Measurements from ENCODE around the gene ST3GAL4.
A peak's percentile ranks its signal among the peaks of the same experiment; 100 is the strongest.

ST3GAL4 gene

DNA sequence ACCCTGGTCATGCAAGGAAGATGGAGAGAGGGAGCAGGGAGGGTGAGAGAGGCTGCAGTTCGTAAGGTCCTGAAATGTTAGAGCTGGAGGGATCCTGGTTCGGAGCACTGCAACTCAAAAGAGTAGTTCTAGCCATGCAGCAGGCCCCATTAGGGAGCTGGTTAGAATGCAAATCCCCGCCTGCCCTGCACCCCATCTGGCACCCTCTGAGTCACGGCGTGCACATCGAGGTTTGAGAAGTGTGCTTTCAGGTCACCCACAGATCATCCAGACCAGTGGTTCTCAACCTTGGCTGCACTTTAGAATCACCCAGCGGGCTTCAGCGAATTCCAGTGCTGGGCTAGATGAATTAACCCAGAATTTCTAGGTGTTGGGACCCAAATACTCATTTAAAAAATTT, 48.2 kb downstream of the ST3GAL4 start:
- no peak for TF ChIP-seq CTCF (IDR thresholded peaks at IDR 0.05; ENCODE audit: insufficient read depth, low read length, poor library complexity, severe bottlenecking)
- Histone ChIP-seq H3K4me3 (replicated peaks; ENCODE audit: low read depth, low read length) (no peak overlapping the region), H3K36me3 (ENCODE audit: control insufficient read depth, insufficient read depth, low read length) (no peaks in the 10 kb centered on the region), H3K27me3 (replicated peaks; ENCODE audit: control insufficient read depth, insufficient read depth, low read length) (no peaks in the 10 kb centered on the region)
- DNase-seq (ENCODE audit: extremely low read depth, insufficient read length) = peak; percentile 32

DNA sequence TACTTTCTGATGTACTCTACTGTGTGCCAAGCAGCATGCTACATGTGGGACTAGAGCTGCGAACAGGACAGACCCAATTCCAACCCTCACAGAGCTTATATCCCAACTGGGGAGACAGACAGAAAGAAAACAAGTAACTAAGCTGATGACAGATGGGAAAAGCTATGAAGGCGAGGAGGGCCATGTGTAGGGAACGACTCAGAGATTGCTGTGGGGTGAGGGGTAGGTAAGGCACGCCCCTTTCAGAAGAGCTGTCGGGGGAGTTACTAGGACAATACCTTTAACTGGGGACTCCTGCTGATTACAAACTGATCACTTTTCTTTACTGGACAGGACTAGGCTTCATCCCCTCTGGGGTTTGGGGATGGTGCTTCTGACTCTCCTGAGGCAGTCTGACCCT, 48.9 kb downstream of the ST3GAL4 start:
- Histone ChIP-seq H3K4me3 (replicated peaks; ENCODE audit: low read depth, low read length) (no peak overlapping the region), H3K27me3 (replicated peaks; ENCODE audit: control insufficient read depth, insufficient read depth, low read length) (no peaks in the 10 kb centered on the region), H3K36me3 (ENCODE audit: control insufficient read depth, insufficient read depth, low read length) (no peaks in the 10 kb centered on the region)
- no peak for DNase-seq (ENCODE audit: extremely low read depth, insufficient read length)
- TF ChIP-seq CTCF (IDR thresholded peaks at IDR 0.05; ENCODE audit: insufficient read depth, low read length, poor library complexity, severe bottlenecking) = no peak

DNA sequence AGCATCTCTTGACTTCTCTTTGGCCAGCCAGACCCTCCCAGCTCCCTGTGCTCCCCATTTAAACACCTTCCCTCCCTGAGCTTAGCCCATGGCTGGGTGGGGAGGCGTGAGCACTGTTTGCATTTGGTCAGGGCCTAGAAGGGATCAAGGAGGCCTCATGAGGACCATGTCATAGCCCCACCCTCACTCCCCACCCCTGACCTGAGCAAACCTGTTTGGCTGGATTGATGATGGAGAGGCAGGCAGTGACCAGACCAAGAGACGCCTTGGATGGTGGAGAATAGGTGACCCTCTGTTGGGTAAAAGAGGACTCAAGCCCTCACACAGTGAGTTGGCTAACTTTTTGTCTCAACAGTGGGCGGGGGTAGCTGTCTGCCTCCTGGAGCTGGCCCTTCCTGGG, 49.9 kb downstream of the ST3GAL4 start:
- DNase-seq (ENCODE audit: extremely low read depth, insufficient read length) = no peak
- no peaks in the 10 kb centered on the region for H3K36me3 ChIP-seq (ENCODE audit: control insufficient read depth, insufficient read depth, low read length)
- no peaks in the 10 kb centered on the region for H3K27me3 ChIP-seq (replicated peaks; ENCODE audit: control insufficient read depth, insufficient read depth, low read length)
- TF ChIP-seq CTCF (IDR thresholded peaks at IDR 0.05; ENCODE audit: insufficient read depth, low read length, poor library complexity, severe bottlenecking) = no peak
- H3K4me3 ChIP-seq (replicated peaks; ENCODE audit: low read depth, low read length) = no peak overlapping the region

DNA sequence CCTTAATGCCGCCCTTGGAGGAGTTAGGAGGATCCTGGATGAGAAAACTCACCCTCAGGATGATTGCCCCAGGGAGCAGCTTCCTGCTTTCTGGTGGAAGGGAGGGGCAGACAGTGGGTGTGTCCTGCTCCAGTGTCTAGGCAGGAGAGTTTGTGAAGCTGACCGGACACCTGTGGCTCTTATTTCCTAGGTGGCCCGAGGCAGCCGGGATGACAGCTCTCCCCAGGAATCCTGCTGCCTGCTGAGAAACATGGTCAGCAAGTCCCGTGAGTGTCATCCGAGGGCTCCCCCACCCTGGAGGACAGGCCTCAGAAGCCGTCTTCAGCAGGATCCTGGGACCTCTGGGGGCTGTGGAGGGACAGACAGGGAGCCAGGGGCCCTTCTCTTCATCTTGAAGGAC, 50.4 kb downstream of the ST3GAL4 start:
- TF ChIP-seq CTCF (IDR thresholded peaks at IDR 0.05; ENCODE audit: insufficient read depth, low read length, poor library complexity, severe bottlenecking) = no peak
- DNase-seq (ENCODE audit: extremely low read depth, insufficient read length) = no peak
- no peaks in the 10 kb centered on the region for H3K36me3 ChIP-seq (ENCODE audit: control insufficient read depth, insufficient read depth, low read length)
- no peaks in the 10 kb centered on the region for H3K27me3 ChIP-seq (replicated peaks; ENCODE audit: control insufficient read depth, insufficient read depth, low read length)
- no peak overlapping the region for H3K4me3 ChIP-seq (replicated peaks; ENCODE audit: low read depth, low read length)

DNA sequence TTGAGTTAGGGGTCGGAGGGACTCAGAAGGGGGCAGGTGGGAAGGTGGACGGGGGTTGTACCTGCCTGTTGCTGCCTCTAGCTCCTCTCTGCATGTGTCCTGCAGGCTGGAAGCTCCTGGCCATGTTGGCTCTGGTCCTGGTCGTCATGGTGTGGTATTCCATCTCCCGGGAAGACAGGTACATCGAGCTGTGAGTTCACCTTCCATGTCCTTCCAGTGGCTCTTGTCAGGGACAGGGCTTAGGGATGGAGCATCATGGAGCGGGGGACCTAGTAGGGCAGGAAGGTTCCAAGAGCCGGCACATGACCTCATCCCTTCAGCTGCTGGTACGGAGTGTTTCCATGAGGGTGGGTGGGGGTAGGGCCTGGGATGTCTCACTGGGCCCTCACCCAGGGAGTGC, 50.9 kb downstream of the ST3GAL4 start:
- Histone ChIP-seq H3K4me3 (replicated peaks; ENCODE audit: low read depth, low read length) (no peak overlapping the region), H3K36me3 (ENCODE audit: control insufficient read depth, insufficient read depth, low read length) (no peaks in the 10 kb centered on the region), H3K27me3 (replicated peaks; ENCODE audit: control insufficient read depth, insufficient read depth, low read length) (no peaks in the 10 kb centered on the region)
- DNase-seq (ENCODE audit: extremely low read depth, insufficient read length) = no peak
- TF ChIP-seq CTCF (IDR thresholded peaks at IDR 0.05; ENCODE audit: insufficient read depth, low read length, poor library complexity, severe bottlenecking) = no peak

DNA sequence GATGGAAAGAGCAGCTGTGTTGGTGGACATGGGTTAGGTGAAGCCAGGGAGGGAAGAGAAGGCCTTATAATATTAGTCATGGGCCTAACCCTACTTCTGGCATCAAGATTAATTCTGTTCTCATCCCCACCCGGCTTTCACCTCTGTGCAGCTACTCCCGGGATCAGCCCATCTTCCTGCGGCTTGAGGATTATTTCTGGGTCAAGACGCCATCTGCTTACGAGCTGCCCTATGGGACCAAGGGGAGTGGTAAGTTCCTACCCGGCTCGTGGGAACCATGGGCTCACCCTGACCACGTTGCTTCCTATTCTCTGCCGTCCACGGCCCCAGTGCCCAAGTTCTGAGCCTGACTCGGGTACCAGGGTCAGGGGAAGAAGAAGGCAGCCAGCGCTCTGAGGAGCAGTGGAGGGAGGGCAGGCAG, 51.6 kb downstream of the ST3GAL4 start:
- Histone ChIP-seq H3K36me3 (ENCODE audit: control insufficient read depth, insufficient read depth, low read length) (no peaks in the 10 kb centered on the region), H3K4me3 (replicated peaks; ENCODE audit: low read depth, low read length) (no peak overlapping the region), H3K27me3 (replicated peaks; ENCODE audit: control insufficient read depth, insufficient read depth, low read length) (no peaks in the 10 kb centered on the region)
- DNase-seq (ENCODE audit: extremely low read depth, insufficient read length) = no peak
- TF ChIP-seq CTCF (IDR thresholded peaks at IDR 0.05; ENCODE audit: insufficient read depth, low read length, poor library complexity, severe bottlenecking) = no peak

Measured in GM06990 (cell line).